SK-N-SH (cell line): ENCODE results near the gene TNFRSF18. TPM values are rescaled to one million over a fixed set of nuclear protein-coding genes. Genes with fewer than 3 reads are reported as not detected.

ENCODE experiments used
- CTCF ChIA-PET: fragments of 300-600, 350-600 bp; formaldehyde crosslinking; extraction: SDS; loops from one replicate; lab custom pipeline; 2021; lab: Yijun Ruan, JAX
- POLR2A ChIA-PET: fragments of 350-600 bp; sonication (Branson Sonifier 250); formaldehyde crosslinking; extraction: SDS; loops from one replicate; lab custom pipeline; 2020; ENCODE audit warnings: antibody characterized with exemption, inconsistent platforms; lab: Yijun Ruan, JAX
- DNase-seq: peaks from one replicate; pipeline ENCODE4 v3.0.0; 2012
- H2AFZ ChIP-seq: fragments of 200-600 bp; sonication (generic); 2 replicates; pipeline ENCODE4 v1.8.1; 2016; ENCODE audit warnings: antibody characterized with exemption, mild to moderate bottlenecking, low read depth
- H3F3A ChIP-seq: fragments of 200-600 bp; sonication (generic); replicated peaks from 2 replicates; pipeline ENCODE3; 2016; ENCODE audit warnings: antibody characterized with exemption, mild to moderate bottlenecking; ENCODE audit not compliant: insufficient read depth
- H3K27ac ChIP-seq, 2 experiments: fragments of 200-500 bp in 1 of 2; fragments of 200-600 bp in 1 of 2; sonication (Bioruptor generic) in 1 of 2; sonication (generic), shearing (Covaris generic) in 1 of 2; 2 replicates each; pipeline versions ENCODE4 v1.5.1 to v1.6.1; 2014 to 2016; ENCODE audit warnings: low read depth in 2 of 2, inconsistent platforms in 1 of 2, low read length in 1 of 2, mild to moderate bottlenecking in 1 of 2, mixed read lengths in 1 of 2
- H3K27me3 ChIP-seq: fragments of 200-600 bp; sonication (generic), shearing (Covaris generic); 2 replicates; pipeline ENCODE4 v1.6.1; 2016; ENCODE audit warnings: mixed run types; ENCODE audit not compliant: insufficient read depth
- H3K36me3 ChIP-seq, 2 experiments: fragments of 200-500 bp in 1 of 2; fragments of 200-600 bp in 1 of 2; sonication (Bioruptor generic) in 1 of 2; sonication (generic) in 1 of 2; replicated peaks in 1 of 2; 2 replicates each; pipeline versions ENCODE3 to v1.5.1; 2014 to 2016; ENCODE audit warnings: low read length in 1 of 2, mild to moderate bottlenecking in 1 of 2; ENCODE audit not compliant: insufficient read depth in 2 of 2, control insufficient read depth in 1 of 2
- H3K4me1 ChIP-seq, 2 experiments: fragments of 200-500 bp in 1 of 2; fragments of 200-600 bp in 1 of 2; sonication (Bioruptor generic) in 1 of 2; sonication (generic), shearing (Covaris generic) in 1 of 2; 2 replicates each; pipeline versions ENCODE4 v1.5.1 to v1.6.1; 2014 to 2016; ENCODE audit warnings: low read depth in 1 of 2, low read length in 1 of 2, mixed run types in 1 of 2; ENCODE audit not compliant: insufficient read depth in 2 of 2, control insufficient read depth in 1 of 2
- H3K4me2 ChIP-seq: fragments of 200-600 bp; sonication (generic), shearing (Covaris generic); 2 replicates; pipeline ENCODE4 v1.6.1; 2017; ENCODE audit warnings: mixed run types
- H3K4me3 ChIP-seq, 2 experiments: fragments of 200-500 bp in 1 of 2; fragments of 200-600 bp in 1 of 2; sonication (Bioruptor generic) in 1 of 2; sonication (generic), shearing (Covaris generic) in 1 of 2; 2 replicates each; pipeline versions ENCODE4 v1.5.1 to v1.8.1; 2014 to 2016; ENCODE audit warnings: low read depth in 2 of 2, inconsistent platforms in 1 of 2, low read length in 1 of 2, mild to moderate bottlenecking in 1 of 2, mixed read lengths in 1 of 2, moderate library complexity in 1 of 2
- H3K79me2 ChIP-seq: fragments of 200-600 bp; sonication (generic); 2 replicates; pipeline ENCODE4 v1.8.1; 2017; ENCODE audit warnings: mild to moderate bottlenecking; ENCODE audit not compliant: insufficient read depth
- H3K9ac ChIP-seq: fragments of 200-600 bp; sonication (generic); 2 replicates; pipeline ENCODE4 v1.6.1; 2017; ENCODE audit warnings: mixed run types
- H3K9me2 ChIP-seq: fragments of 200-600 bp; sonication (generic); 2 replicates; pipeline ENCODE4 v1.6.1; 2017; ENCODE audit warnings: mixed run types
- H3K9me3 ChIP-seq: fragments of 200-600 bp; sonication (generic); 2 replicates; pipeline ENCODE4 v1.6.1; 2017; ENCODE audit warnings: mixed run types, mild to moderate bottlenecking, moderate library complexity
- H4K20me1 ChIP-seq: fragments of 200-600 bp; sonication (generic); 2 replicates; pipeline ENCODE4 v1.6.1; 2017; ENCODE audit warnings: mild to moderate bottlenecking, mixed run types; ENCODE audit not compliant: insufficient read depth
- EP300 ChIP-seq, 2 experiments: IDR thresholded peaks; 2 replicates each; pipeline versions ENCODE4 v1.4.0 to v1.6.1; 2012; ENCODE audit warnings: borderline replicate concordance in 1 of 2, low read depth in 1 of 2, low read length in 1 of 2
- EZH2phosphoT487 ChIP-seq: fragments of 200-600 bp; sonication (generic); IDR thresholded peaks from 2 replicates; pipeline ENCODE4 v1.6.1; 2017; ENCODE audit warnings: low read depth, mixed run types, mild to moderate bottlenecking, antibody characterized with exemption, moderate library complexity, borderline replicate concordance
- FOXJ3 ChIP-seq: sonication (generic); formaldehyde crosslinking; IDR thresholded peaks from 2 replicates; pipeline ENCODE4 v1.5.1; 2020; ENCODE audit warnings: mild to moderate bottlenecking, missing genetic modification reagents
- GATA2 ChIP-seq: sonication (generic); formaldehyde crosslinking; IDR thresholded peaks from 2 replicates; pipeline ENCODE4 v1.5.0; 2020; ENCODE audit warnings: mild to moderate bottlenecking, missing genetic modification reagents
- IRF3 ChIP-seq: fragments of 150-350 bp; IDR thresholded peaks from 2 replicates; pipeline ENCODE4 v1.6.1; 2016; ENCODE audit warnings: mild to moderate bottlenecking, low read depth, low read length
- JUND ChIP-seq: IDR thresholded peaks from 2 replicates; pipeline ENCODE4 v1.4.0; 2012
- NFIC ChIP-seq: IDR thresholded peaks from 2 replicates; pipeline ENCODE4 v1.4.0; 2012; ENCODE audit warnings: borderline replicate concordance
- RAD21 ChIP-seq: IDR thresholded peaks from 2 replicates; pipeline ENCODE4 v1.6.1; 2012; ENCODE audit warnings: mild to moderate bottlenecking, low read length
- ZBTB33 ChIP-seq: IDR thresholded peaks from 2 replicates; pipeline ENCODE4 v1.4.0; 2012; ENCODE audit warnings: low read depth, borderline replicate concordance
- WGBS: methylation state at CpG from one replicate; pipeline ENCODE4 v1.1.6; 2017; ENCODE audit warnings: low lambda C conversion rate; 5-methylcytosine and 5-hydroxymethylcytosine counted together
- polyA plus RNA-seq, 3 experiments: library from polyadenylated mRNA; depleted of rRNA; stranded (reverse); fragments of >200 nt; gene quantifications; 2 replicates each; pipeline ENCODE4 v1.2.3, GENCODE V29; 2012
- TF ChIP-seq, protein P1 (sequence below): IDR thresholded peaks from 2 replicates; pipeline ENCODE4 v1.6.1; 2012; ENCODE audit warnings: mild to moderate bottlenecking, low read depth, low read length, moderate library complexity
- TF ChIP-seq, protein P2 (sequence below): fragments of 150-350 bp; IDR thresholded peaks from 2 replicates; pipeline ENCODE4 v1.6.1; 2017; ENCODE audit warnings: antibody characterized with exemption, low read length, low read depth, borderline replicate concordance
- TF ChIP-seq, protein P3 (sequence below): IDR thresholded peaks from 2 replicates; pipeline ENCODE4 v1.4.0; 2012; ENCODE audit warnings: low read depth, borderline replicate concordance
- TF ChIP-seq, protein P4 (sequence below): IDR thresholded peaks from 2 replicates; pipeline ENCODE4; 2012

TNFRSF18 gene
- polyA plus RNA-seq, 1 of the 3 experiments (the other 2 are of a cell fraction), result 0.05 TPM

- 80% methylated on average over 1 of the region's 31 CpGs for WGBS
- Histone ChIP-seq H3K9ac (no peak overlapping the region), H3K27ac (no peak overlapping the region), H4K20me1 (no peaks in the 10 kb centered on the region), H3K4me2 (no peak overlapping the region), H3K4me1 (peaks cover 3 to 5% of the 10 kb centered on the region in 2 experiments; a peak in 1 of 4 replicates), H3F3A (no peaks in the 10 kb centered on the region), H2AFZ (no peak overlapping the region), H3K9me2 (no peaks in the 10 kb centered on the region), H3K9me3 (no peaks in the 10 kb centered on the region), H3K4me3 (no peak overlapping the region), H3K36me3 (no peaks in the 10 kb centered on the region), H3K79me2 (no peaks in the 10 kb centered on the region), H3K27me3 (peaks cover 7% of the 10 kb centered on the region; the same call in 1 of the 2 replicates)
- CTCF ChIA-PET, result interaction anchor here (1.0 kb wide), 1 partner anchor 217 kb away, joined by 3 read pairs; no protein-coding TSS in a partner anchor
- DNase-seq, result peak; percentile 32
- no peak for TF ChIP-seq FOXJ3 (CRISPR knock-in tag)
- TF ChIP-seq JUND, result no peak
- no peak for TF ChIP-seq NFIC
- TF ChIP-seq, all 33 proteins: peak for 0
- POLR2A ChIA-PET, result no interaction called here
These were observed 4.5 kb upstream of the TNFRSF18 start for GRCh38 chr1:1210726-1211540.

DNA sequence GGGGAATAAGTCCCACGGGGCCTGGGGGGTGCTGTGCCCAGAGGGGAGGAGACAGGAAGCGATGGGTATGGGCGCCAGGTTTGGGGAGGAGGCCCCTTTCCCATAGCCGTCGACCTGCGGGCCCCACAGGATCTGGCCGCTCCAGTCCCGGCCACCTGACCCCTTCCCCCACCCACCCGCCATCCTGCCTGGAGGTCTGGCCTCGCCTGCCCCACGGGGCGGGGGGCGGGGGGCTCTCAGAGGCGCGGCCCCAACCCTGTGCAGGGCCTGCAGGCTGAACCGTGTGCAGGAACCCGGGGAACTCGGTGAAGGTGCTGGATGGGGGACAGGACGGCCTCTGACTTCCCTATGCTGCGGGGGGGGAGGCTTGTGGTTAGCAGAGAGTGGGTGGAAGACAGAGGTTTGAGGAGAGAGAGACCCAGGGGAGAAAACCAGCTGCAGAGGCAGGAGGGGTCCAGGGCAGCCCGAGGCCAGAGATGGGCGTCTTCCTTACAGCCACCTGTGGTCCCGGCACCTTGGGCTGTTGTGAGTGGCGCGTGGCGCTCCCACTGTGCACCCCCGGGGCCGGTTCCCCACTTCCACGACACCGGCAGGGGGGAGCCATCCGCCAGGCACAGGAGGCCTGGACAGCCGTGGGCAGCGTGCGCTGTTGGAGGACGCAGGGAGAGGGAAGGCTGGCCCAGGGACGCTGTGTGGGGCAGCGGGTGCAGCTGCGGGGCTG is 2.5 kb upstream of the TNFRSF18 start:
- no peaks in the 10 kb centered on the region for H4K20me1 ChIP-seq
- no peaks in the 10 kb centered on the region for H3K9me3 ChIP-seq
- no peaks in the 10 kb centered on the region for H3K9me2 ChIP-seq
- H3K27me3 ChIP-seq, result peaks cover 7% of the 10 kb centered on the region; the same call in 1 of the 2 replicates
- DNase-seq, result no peak
- no peaks in the 10 kb centered on the region for H3K79me2 ChIP-seq
- WGBS, result 64% methylated on average over 22 of the region's 38 CpGs
- CTCF ChIA-PET, result interaction anchor here (0.6 kb wide), 1 partner anchor 21 kb away, joined by 4 read pairs; no protein-coding TSS in a partner anchor
- H2AFZ ChIP-seq, result no peak overlapping the region
- H3K36me3 ChIP-seq, result no peaks in the 10 kb centered on the region
- H3K4me3 ChIP-seq, result no peak overlapping the region
- H3K4me2 ChIP-seq, result peak overlapping the region; percentile 62; the same call in 1 of the 2 replicates
- H3K27ac ChIP-seq, result no peak overlapping the region
- H3F3A ChIP-seq, result no peaks in the 10 kb centered on the region
- POLR2A ChIA-PET, result interaction anchor here (0.7 kb wide), 1 partner anchor 68 kb away, joined by 3 read pairs; no protein-coding TSS in a partner anchor
- no peak overlapping the region for H3K9ac ChIP-seq
- peaks cover 3 to 7% of the 10 kb centered on the region in 2 experiments; a peak in 1 of 4 replicates for H3K4me1 ChIP-seq
- TF ChIP-seq EP300 (IDR thresholded peaks at IDR 0.05; ENCODE audit: borderline replicate concordance in 1 of 2, low read depth in 1 of 2, low read length in 1 of 2), result no peak
- no peak for TF ChIP-seq RAD21
- TF ChIP-seq ZBTB33, result no peak
- no peak for TF ChIP-seq NFIC
- TF ChIP-seq, protein P1, sequence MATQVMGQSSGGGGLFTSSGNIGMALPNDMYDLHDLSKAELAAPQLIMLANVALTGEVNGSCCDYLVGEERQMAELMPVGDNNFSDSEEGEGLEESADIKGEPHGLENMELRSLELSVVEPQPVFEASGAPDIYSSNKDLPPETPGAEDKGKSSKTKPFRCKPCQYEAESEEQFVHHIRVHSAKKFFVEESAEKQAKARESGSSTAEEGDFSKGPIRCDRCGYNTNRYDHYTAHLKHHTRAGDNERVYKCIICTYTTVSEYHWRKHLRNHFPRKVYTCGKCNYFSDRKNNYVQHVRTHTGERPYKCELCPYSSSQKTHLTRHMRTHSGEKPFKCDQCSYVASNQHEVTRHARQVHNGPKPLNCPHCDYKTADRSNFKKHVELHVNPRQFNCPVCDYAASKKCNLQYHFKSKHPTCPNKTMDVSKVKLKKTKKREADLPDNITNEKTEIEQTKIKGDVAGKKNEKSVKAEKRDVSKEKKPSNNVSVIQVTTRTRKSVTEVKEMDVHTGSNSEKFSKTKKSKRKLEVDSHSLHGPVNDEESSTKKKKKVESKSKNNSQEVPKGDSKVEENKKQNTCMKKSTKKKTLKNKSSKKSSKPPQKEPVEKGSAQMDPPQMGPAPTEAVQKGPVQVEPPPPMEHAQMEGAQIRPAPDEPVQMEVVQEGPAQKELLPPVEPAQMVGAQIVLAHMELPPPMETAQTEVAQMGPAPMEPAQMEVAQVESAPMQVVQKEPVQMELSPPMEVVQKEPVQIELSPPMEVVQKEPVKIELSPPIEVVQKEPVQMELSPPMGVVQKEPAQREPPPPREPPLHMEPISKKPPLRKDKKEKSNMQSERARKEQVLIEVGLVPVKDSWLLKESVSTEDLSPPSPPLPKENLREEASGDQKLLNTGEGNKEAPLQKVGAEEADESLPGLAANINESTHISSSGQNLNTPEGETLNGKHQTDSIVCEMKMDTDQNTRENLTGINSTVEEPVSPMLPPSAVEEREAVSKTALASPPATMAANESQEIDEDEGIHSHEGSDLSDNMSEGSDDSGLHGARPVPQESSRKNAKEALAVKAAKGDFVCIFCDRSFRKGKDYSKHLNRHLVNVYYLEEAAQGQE, result no peak
- no peak for TF ChIP-seq GATA2 (CRISPR knock-in tag)
- TF ChIP-seq, protein P2, sequence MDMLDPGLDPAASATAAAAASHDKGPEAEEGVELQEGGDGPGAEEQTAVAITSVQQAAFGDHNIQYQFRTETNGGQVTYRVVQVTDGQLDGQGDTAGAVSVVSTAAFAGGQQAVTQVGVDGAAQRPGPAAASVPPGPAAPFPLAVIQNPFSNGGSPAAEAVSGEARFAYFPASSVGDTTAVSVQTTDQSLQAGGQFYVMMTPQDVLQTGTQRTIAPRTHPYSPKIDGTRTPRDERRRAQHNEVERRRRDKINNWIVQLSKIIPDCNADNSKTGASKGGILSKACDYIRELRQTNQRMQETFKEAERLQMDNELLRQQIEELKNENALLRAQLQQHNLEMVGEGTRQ, result no peak
- TF ChIP-seq, protein P3, sequence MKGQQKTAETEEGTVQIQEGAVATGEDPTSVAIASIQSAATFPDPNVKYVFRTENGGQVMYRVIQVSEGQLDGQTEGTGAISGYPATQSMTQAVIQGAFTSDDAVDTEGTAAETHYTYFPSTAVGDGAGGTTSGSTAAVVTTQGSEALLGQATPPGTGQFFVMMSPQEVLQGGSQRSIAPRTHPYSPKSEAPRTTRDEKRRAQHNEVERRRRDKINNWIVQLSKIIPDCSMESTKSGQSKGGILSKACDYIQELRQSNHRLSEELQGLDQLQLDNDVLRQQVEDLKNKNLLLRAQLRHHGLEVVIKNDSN, result no peak
- TF ChIP-seq EZH2phosphoT487, result no peak
- TF ChIP-seq IRF3, result no peak
- TF ChIP-seq, protein P4, sequence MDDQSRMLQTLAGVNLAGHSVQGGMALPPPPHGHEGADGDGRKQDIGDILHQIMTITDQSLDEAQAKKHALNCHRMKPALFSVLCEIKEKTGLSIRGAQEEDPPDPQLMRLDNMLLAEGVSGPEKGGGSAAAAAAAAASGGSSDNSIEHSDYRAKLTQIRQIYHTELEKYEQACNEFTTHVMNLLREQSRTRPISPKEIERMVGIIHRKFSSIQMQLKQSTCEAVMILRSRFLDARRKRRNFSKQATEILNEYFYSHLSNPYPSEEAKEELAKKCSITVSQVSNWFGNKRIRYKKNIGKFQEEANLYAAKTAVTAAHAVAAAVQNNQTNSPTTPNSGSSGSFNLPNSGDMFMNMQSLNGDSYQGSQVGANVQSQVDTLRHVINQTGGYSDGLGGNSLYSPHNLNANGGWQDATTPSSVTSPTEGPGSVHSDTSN, result no peak
